HepG2 (cell line): Measurements from ENCODE around the gene DDRGK1. TPM values are rescaled to one million over a fixed set of nuclear protein-coding genes. Genes with fewer than 3 reads are reported as not detected.

Experiments used
- CENPX ChIP-seq: sonication (generic); formaldehyde crosslinking; IDR thresholded peaks from 2 replicates; pipeline ENCODE4 v1.9.0; 2021; ENCODE audit warnings: mild to moderate bottlenecking, missing genetic modification reagents, moderate library complexity
- KDM5B ChIP-seq: sonication (generic); formaldehyde crosslinking; IDR thresholded peaks from 2 replicates; pipeline ENCODE4 v1.4.0; 2020; ENCODE audit warnings: missing genetic modification reagents, mild to moderate bottlenecking, borderline replicate concordance
- NRL ChIP-seq: sonication (generic); formaldehyde crosslinking; IDR thresholded peaks from 2 replicates; pipeline ENCODE4 v1.5.0; 2020; ENCODE audit warnings: missing genetic modification reagents, mild to moderate bottlenecking, moderate library complexity, borderline replicate concordance
- RBAK ChIP-seq: sonication (generic); formaldehyde crosslinking; IDR thresholded peaks from 2 replicates; pipeline ENCODE4 v1.5.1; 2020; ENCODE audit warnings: mild to moderate bottlenecking, missing genetic modification reagents
- TEAD3 ChIP-seq: optimal IDR thresholded peaks from 2 replicates; pipeline ENCODE3; 2016; ENCODE audit warnings: borderline replicate concordance
- ZNF549 ChIP-seq: sonication (generic); formaldehyde crosslinking; IDR thresholded peaks from 2 replicates; pipeline ENCODE4 v1.5.0; 2020; ENCODE audit warnings: missing genetic modification reagents
- ZNF572 ChIP-seq: sonication (generic); formaldehyde crosslinking; IDR thresholded peaks from 2 replicates; pipeline ENCODE4 v1.5.1; 2020; ENCODE audit warnings: mild to moderate bottlenecking, missing genetic modification reagents
- ZNF724P ChIP-seq: sonication (generic); formaldehyde crosslinking; IDR thresholded peaks from 2 replicates; pipeline ENCODE4 v1.8.0; 2022; ENCODE audit warnings: missing genetic modification reagents, borderline replicate concordance
- ZNF746 ChIP-seq: sonication (generic); formaldehyde crosslinking; IDR thresholded peaks from 2 replicates; pipeline ENCODE4 v1.8.0; 2022; ENCODE audit warnings: mild to moderate bottlenecking, missing genetic modification reagents
- ZNF891 ChIP-seq: sonication (generic); formaldehyde crosslinking; IDR thresholded peaks from 2 replicates; pipeline ENCODE4 v1.5.0; 2020; ENCODE audit warnings: mild to moderate bottlenecking, missing genetic modification reagents
- polyA plus RNA-seq, 8 experiments: library from polyadenylated mRNA; depleted of rRNA in 3 of 8; stranded (reverse) in 7 of 8; unstranded in 1 of 8; fragments of >200 nt; fragmentation: Illumina TruSeq in 4 of 8; extraction: Trizol in 4 of 8; gene quantifications; 2 replicates each; pipeline versions ENCODE4 v1.2.1 to v1.2.3, GENCODE V29; 2011 to 2016; ENCODE audit warnings: low read depth in 4 of 8, missing spikeins in 1 of 8, mixed read lengths in 1 of 8; ENCODE audit not compliant: insufficient read depth in 1 of 8
- total RNA-seq, 5 experiments: library from RNA; depleted of rRNA; stranded (reverse); fragments of >200 nt; fragmentation: Illumina TruSeq; extraction: Trizol; gene quantifications; 2 replicates each; pipeline ENCODE4 v1.2.3, GENCODE V29; 2016; ENCODE audit warnings: low read depth in 1 of 5
- TF ChIP-seq, protein P1 (sequence below): sonication (generic); formaldehyde crosslinking; IDR thresholded peaks from 2 replicates; pipeline ENCODE4 v1.8.0; 2022; ENCODE audit warnings: mild to moderate bottlenecking, missing genetic modification reagents, borderline replicate concordance
- TF ChIP-seq, protein P2 (sequence below): sonication (generic); formaldehyde crosslinking; IDR thresholded peaks from 2 replicates; pipeline ENCODE4 v1.5.1; 2020; ENCODE audit warnings: mild to moderate bottlenecking, missing genetic modification reagents, moderate library complexity
- TF ChIP-seq, protein P3 (sequence below): IDR thresholded peaks from 2 replicates; pipeline ENCODE4 v1.4.0; 2020; ENCODE audit warnings: mild to moderate bottlenecking, missing genetic modification reagents

Gene DDRGK1
- total and polyA plus RNA-seq, 2 of the 13 experiments (the other 11 are each of a cell fraction or from before 2014, with no cell fraction given) = 96.7 to 149 TPM

DNA sequence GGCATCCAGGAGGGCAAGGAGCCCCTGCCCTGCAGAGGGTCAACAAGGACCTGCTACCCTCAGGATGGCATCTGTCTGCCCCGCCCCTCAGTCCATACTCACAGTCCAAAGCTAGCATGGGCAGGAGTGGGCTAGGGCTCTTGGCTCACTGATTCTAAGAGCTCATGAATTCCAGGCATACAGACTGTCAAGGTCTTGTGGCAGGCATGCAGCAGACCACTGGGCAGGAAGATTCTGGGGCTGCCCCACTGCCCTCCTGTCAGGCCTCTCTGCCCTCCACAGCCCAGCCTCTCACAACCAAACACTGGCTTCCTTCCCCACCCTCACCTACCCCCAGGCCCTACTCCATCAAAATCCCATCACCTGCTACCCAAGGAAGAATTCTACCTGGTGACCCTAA lies 40.1 kb upstream of the DDRGK1 start (continued):
- TF ChIP-seq, protein P1, sequence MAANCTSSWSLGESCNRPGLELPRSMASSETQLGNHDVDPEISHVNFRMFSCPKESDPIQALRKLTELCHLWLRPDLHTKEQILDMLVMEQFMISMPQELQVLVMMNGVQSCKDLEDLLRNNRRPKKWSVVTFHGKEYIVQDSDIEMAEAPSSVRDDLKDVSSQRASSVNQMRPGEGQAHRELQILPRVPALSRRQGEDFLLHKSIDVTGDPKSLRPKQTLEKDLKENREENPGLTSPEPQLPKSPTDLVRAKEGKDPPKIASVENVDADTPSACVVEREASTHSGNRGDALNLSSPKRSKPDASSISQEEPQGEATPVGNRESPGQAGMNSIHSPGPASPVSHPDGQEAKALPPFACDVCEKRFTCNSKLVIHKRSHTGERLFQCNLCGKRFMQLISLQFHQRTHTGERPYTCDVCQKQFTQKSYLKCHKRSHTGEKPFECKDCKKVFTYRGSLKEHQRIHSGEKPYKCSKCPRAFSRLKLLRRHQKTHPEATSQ = no peak
- TF ChIP-seq, protein P2, sequence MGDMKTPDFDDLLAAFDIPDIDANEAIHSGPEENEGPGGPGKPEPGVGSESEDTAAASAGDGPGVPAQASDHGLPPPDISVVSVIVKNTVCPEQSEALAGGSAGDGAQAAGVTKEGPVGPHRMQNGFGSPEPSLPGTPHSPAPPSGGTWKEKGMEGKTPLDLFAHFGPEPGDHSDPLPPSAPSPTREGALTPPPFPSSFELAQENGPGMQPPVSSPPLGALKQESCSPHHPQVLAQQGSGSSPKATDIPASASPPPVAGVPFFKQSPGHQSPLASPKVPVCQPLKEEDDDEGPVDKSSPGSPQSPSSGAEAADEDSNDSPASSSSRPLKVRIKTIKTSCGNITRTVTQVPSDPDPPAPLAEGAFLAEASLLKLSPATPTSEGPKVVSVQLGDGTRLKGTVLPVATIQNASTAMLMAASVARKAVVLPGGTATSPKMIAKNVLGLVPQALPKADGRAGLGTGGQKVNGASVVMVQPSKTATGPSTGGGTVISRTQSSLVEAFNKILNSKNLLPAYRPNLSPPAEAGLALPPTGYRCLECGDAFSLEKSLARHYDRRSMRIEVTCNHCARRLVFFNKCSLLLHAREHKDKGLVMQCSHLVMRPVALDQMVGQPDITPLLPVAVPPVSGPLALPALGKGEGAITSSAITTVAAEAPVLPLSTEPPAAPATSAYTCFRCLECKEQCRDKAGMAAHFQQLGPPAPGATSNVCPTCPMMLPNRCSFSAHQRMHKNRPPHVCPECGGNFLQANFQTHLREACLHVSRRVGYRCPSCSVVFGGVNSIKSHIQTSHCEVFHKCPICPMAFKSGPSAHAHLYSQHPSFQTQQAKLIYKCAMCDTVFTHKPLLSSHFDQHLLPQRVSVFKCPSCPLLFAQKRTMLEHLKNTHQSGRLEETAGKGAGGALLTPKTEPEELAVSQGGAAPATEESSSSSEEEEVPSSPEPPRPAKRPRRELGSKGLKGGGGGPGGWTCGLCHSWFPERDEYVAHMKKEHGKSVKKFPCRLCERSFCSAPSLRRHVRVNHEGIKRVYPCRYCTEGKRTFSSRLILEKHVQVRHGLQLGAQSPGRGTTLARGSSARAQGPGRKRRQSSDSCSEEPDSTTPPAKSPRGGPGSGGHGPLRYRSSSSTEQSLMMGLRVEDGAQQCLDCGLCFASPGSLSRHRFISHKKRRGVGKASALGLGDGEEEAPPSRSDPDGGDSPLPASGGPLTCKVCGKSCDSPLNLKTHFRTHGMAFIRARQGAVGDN (CRISPR knock-in tag) = peak; percentile 40
- 0 out of 2 replicates have a peak, but pooled peaks have one; percentile 74 for TF ChIP-seq NRL (CRISPR knock-in tag)
- TF ChIP-seq CENPX = no peak
- 0 out of 2 replicates have a peak, but pooled peaks have one; percentile 22 for TF ChIP-seq ZNF572 (CRISPR knock-in tag)
- no peak for TF ChIP-seq RBAK (CRISPR knock-in tag)
- TF ChIP-seq ZNF724P (CRISPR knock-in tag) = 0 out of 2 replicates have a peak, but pooled peaks have one; percentile 49
- no peak for TF ChIP-seq ZNF549 (CRISPR knock-in tag)
- 0 out of 2 replicates have a peak, but pooled peaks have one; percentile 33 for TF ChIP-seq ZNF746
- TF ChIP-seq KDM5B (CRISPR knock-in tag) = peak; percentile 14; the same call in 1 of the 2 replicates
- TF ChIP-seq TEAD3 (CRISPR knock-in tag) = peak; percentile 75
- peak; percentile 89; the same call in 1 of the 2 replicates for TF ChIP-seq ZNF891 (CRISPR knock-in tag)
- TF ChIP-seq, protein P3, sequence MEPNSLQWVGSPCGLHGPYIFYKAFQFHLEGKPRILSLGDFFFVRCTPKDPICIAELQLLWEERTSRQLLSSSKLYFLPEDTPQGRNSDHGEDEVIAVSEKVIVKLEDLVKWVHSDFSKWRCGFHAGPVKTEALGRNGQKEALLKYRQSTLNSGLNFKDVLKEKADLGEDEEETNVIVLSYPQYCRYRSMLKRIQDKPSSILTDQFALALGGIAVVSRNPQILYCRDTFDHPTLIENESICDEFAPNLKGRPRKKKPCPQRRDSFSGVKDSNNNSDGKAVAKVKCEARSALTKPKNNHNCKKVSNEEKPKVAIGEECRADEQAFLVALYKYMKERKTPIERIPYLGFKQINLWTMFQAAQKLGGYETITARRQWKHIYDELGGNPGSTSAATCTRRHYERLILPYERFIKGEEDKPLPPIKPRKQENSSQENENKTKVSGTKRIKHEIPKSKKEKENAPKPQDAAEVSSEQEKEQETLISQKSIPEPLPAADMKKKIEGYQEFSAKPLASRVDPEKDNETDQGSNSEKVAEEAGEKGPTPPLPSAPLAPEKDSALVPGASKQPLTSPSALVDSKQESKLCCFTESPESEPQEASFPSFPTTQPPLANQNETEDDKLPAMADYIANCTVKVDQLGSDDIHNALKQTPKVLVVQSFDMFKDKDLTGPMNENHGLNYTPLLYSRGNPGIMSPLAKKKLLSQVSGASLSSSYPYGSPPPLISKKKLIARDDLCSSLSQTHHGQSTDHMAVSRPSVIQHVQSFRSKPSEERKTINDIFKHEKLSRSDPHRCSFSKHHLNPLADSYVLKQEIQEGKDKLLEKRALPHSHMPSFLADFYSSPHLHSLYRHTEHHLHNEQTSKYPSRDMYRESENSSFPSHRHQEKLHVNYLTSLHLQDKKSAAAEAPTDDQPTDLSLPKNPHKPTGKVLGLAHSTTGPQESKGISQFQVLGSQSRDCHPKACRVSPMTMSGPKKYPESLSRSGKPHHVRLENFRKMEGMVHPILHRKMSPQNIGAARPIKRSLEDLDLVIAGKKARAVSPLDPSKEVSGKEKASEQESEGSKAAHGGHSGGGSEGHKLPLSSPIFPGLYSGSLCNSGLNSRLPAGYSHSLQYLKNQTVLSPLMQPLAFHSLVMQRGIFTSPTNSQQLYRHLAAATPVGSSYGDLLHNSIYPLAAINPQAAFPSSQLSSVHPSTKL (CRISPR knock-in tag) = 0 out of 2 replicates have a peak, but pooled peaks have one; percentile 6
